H9 (cell line): Measurements from ENCODE around the gene XPNPEP2. TPM values are rescaled to one million over a fixed set of nuclear protein-coding genes. Genes with fewer than 3 reads are reported as not detected.

ENCODE experiments used
- DNase-seq: peaks from one replicate; pipeline ENCODE4 v3.0.0-alpha.2; 2017
- H2AFZ ChIP-seq: one replicate; pipeline ENCODE4 v1.6.1; 2013; ENCODE audit warnings: mild to moderate bottlenecking, low read length, control low read depth, moderate library complexity
- H2AK5ac ChIP-seq: 2 replicates; pipeline ENCODE4 v1.6.1; 2013; ENCODE audit warnings: low read length, control low read depth, mixed read lengths; ENCODE audit not compliant: insufficient read length
- H2BK120ac ChIP-seq: one replicate; pipeline ENCODE4 v1.6.1; 2013; ENCODE audit warnings: low read depth, mild to moderate bottlenecking, low read length, control low read depth, inconsistent platforms; ENCODE audit not compliant: poor library complexity, severe bottlenecking
- H2BK12ac ChIP-seq: 2 replicates; pipeline ENCODE4 v1.6.1; 2013; ENCODE audit warnings: low read length, control low read depth, mixed read lengths, low read depth; ENCODE audit not compliant: insufficient read length
- H2BK15ac ChIP-seq: 2 replicates; pipeline ENCODE4 v1.6.1; 2013; ENCODE audit warnings: low read depth, low read length, control low read depth
- H2BK20ac ChIP-seq: one replicate; pipeline ENCODE4 v1.6.1; 2013; ENCODE audit warnings: low read depth, mild to moderate bottlenecking, low read length, control low read depth, inconsistent platforms; ENCODE audit not compliant: poor library complexity, severe bottlenecking
- H2BK5ac ChIP-seq: 2 replicates; pipeline ENCODE4 v1.6.1; 2013; ENCODE audit warnings: low read length, control low read depth, mixed read lengths; ENCODE audit not compliant: insufficient read length
- H3K14ac ChIP-seq: 2 replicates; pipeline ENCODE4 v1.6.1; 2013; ENCODE audit warnings: low read length, control low read depth; ENCODE audit not compliant: insufficient read depth
- H3K18ac ChIP-seq: 2 replicates; pipeline ENCODE4 v1.6.1; 2013; ENCODE audit warnings: low read depth, mild to moderate bottlenecking, mixed read lengths, low read length, control low read depth; ENCODE audit not compliant: insufficient read length
- H3K23ac ChIP-seq: 2 replicates; pipeline ENCODE4 v1.6.1; 2013; ENCODE audit warnings: low read length, control low read depth, mixed read lengths, low read depth; ENCODE audit not compliant: insufficient read length
- H3K23me2 ChIP-seq: 2 replicates; pipeline ENCODE4 v1.6.1; 2013; ENCODE audit warnings: low read depth, mild to moderate bottlenecking, mixed read lengths, low read length, control low read depth; ENCODE audit not compliant: insufficient read length, poor library complexity, severe bottlenecking
- H3K27ac ChIP-seq: 2 replicates; pipeline ENCODE4 v1.5.1; 2013; ENCODE audit warnings: low read length, control low read depth, mixed read lengths, low read depth; ENCODE audit not compliant: insufficient read length
- H3K27me3 ChIP-seq: 2 replicates; pipeline ENCODE4 v1.6.1; 2013; ENCODE audit warnings: low read length, control low read depth, inconsistent platforms; ENCODE audit not compliant: insufficient read depth
- H3K4ac ChIP-seq: 2 replicates; pipeline ENCODE4 v1.6.1; 2013; ENCODE audit warnings: low read depth, mild to moderate bottlenecking, control low read depth, inconsistent platforms, low read length, moderate library complexity
- H3K4me1 ChIP-seq: 2 replicates; pipeline ENCODE4 v1.6.1; 2013; ENCODE audit warnings: low read length, control low read depth, inconsistent platforms; ENCODE audit not compliant: insufficient read depth
- H3K4me2 ChIP-seq: 2 replicates; pipeline ENCODE4 v1.6.1; 2013; ENCODE audit warnings: low read length, control low read depth, mixed read lengths; ENCODE audit not compliant: insufficient read length, insufficient read depth
- H3K56ac ChIP-seq: 2 replicates; pipeline ENCODE4 v1.6.1; 2013; ENCODE audit warnings: low read depth, mild to moderate bottlenecking, mixed read lengths, low read length, control low read depth; ENCODE audit not compliant: insufficient read length
- H3K79me1 ChIP-seq: 2 replicates; pipeline ENCODE4 v1.6.1; 2013; ENCODE audit warnings: low read depth, mild to moderate bottlenecking, moderate library complexity, low read length, control low read depth, inconsistent platforms; ENCODE audit not compliant: insufficient read depth, poor library complexity, severe bottlenecking
- H3K79me2 ChIP-seq: 2 replicates; pipeline ENCODE4 v1.6.1; 2013; ENCODE audit warnings: low read length, control low read depth, inconsistent platforms; ENCODE audit not compliant: insufficient read depth
- H3K9ac ChIP-seq: 2 replicates; pipeline ENCODE4 v1.6.1; 2013; ENCODE audit warnings: low read length, control low read depth, mixed read lengths; ENCODE audit not compliant: insufficient read length; ENCODE audit errors: extremely low read depth
- H3K9me3 ChIP-seq: one replicate; pipeline ENCODE4 v1.6.1; 2013; ENCODE audit warnings: low read depth, low read length, inconsistent platforms; ENCODE audit not compliant: control insufficient read depth
- H3T11ph ChIP-seq: one replicate; pipeline ENCODE4 v1.6.1; 2013; ENCODE audit warnings: mild to moderate bottlenecking, low read length, control low read depth, inconsistent platforms
- H4K20me1 ChIP-seq: one replicate; pipeline ENCODE4 v1.6.1; 2013; ENCODE audit not compliant: control insufficient read depth, insufficient read length, insufficient read depth
- H4K5ac ChIP-seq: 2 replicates; pipeline ENCODE4 v1.6.1; 2013; ENCODE audit warnings: low read depth, mild to moderate bottlenecking, mixed read lengths, low read length, control low read depth; ENCODE audit not compliant: insufficient read length
- H4K8ac ChIP-seq: replicated peaks from 2 replicates; pipeline ENCODE4 v1.6.1; 2013; ENCODE audit warnings: low read length, control low read depth, mixed read lengths, low read depth; ENCODE audit not compliant: insufficient read length
- H4K91ac ChIP-seq: 2 replicates; pipeline ENCODE4 v1.6.1; 2013; ENCODE audit warnings: low read depth, mild to moderate bottlenecking, moderate library complexity, mixed read lengths, low read length, control low read depth; ENCODE audit not compliant: insufficient read length
- H3K27ac Mint-ChIP-seq, 3 experiments: 2 replicates in 2 of 3; 3 replicates in 1 of 3; pipeline ENCODE4 v1.8.0; 2020 to 2021; ENCODE audit warnings: mixed read lengths in 3 of 3, mild to moderate bottlenecking in 1 of 3, moderate library complexity in 1 of 3
- H3K27me3 Mint-ChIP-seq: 2 replicates; pipeline ENCODE4 v1.8.0; 2021; ENCODE audit warnings: low read depth, mild to moderate bottlenecking, moderate library complexity, mixed read lengths
- H3K36me3 Mint-ChIP-seq, 3 experiments: 2 replicates in 2 of 3; 3 replicates in 1 of 3; pipeline ENCODE4 v1.8.0; 2020 to 2021; ENCODE audit warnings: low read depth in 3 of 3, mixed read lengths in 3 of 3; ENCODE audit not compliant: insufficient read depth in 1 of 3
- H3K4me1 Mint-ChIP-seq, 2 experiments: 2 replicates each; pipeline ENCODE4 v1.8.0; 2020; ENCODE audit warnings: mixed read lengths in 2 of 2
- H3K4me3 Mint-ChIP-seq, 2 experiments: 2 replicates in 1 of 2; 3 replicates in 1 of 2; pipeline ENCODE4 v1.8.0; 2020 to 2021; ENCODE audit warnings: mild to moderate bottlenecking in 2 of 2, mixed read lengths in 2 of 2, moderate library complexity in 1 of 2
- H3K9me3 Mint-ChIP-seq, 2 experiments: 2 replicates in 1 of 2; 3 replicates in 1 of 2; pipeline ENCODE4 v1.8.0; 2020; ENCODE audit warnings: mild to moderate bottlenecking in 2 of 2, mixed read lengths in 2 of 2, moderate library complexity in 1 of 2
- CTCF ChIP-seq: fragments of 200-600 bp; sonication (generic); conservative IDR thresholded peaks from 3 replicates; pipeline ENCODE4 v1.8.0; 2021; ENCODE audit warnings: antibody characterized with exemption, mild to moderate bottlenecking
- WGBS: extraction: QIAGEN DNeasy Blood & Tissue Kit; methylation state at CpG from one replicate; pipeline ENCODE4 v1.1.7; 2013; ENCODE audit warnings: missing lambda C conversion rate, low lambda C conversion rate, mixed read lengths; ENCODE audit not compliant: insufficient read length; ENCODE audit errors: extremely low coverage; 5-methylcytosine and 5-hydroxymethylcytosine counted together
- total RNA-seq: library from RNA; stranded (reverse); gene quantifications from 2 replicates; pipeline ENCODE4 v1.2.1, GENCODE V29; 2021

The XPNPEP2 gene
- total RNA-seq, 1 experiment from 2014 or later, result 0.11 TPM

DNA sequence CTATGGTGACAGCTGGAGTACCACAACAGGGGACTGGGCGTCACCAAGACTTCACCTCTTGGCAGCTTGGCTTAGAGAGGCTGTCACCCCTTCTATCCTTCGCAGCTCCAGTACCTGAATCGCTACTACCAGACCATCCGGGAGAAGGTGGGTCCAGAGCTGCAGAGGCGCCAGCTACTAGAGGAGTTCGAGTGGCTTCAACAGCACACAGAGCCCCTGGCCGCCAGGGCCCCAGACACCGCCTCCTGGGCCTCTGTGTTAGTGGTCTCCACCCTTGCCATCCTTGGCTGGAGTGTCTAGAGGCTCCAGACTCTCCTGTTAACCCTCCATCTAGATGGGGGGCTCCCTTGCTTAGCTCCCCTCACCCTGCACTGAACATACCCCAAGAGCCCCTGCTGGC is 29.4 kb downstream of the XPNPEP2 start:
- no peak overlapping the region for H3K4me3 Mint-ChIP-seq
- no peak overlapping the region for H2BK20ac ChIP-seq
- H3K4me1 ChIP-seq, result peaks cover 4% of the 10 kb centered on the region; the same call in 1 of the 2 replicates
- H3K36me3 Mint-ChIP-seq, result no peaks in the 10 kb centered on the region; a peak in 1 of 7 replicates
- no peak overlapping the region for H3K4me2 ChIP-seq
- no peaks in the 10 kb centered on the region for H4K20me1 ChIP-seq
- no peaks in the 10 kb centered on the region for H3K9me3 ChIP-seq
- no peak for TF ChIP-seq CTCF
- no CpG with 5 or more reads among the region's 8 CpGs for WGBS
- H2BK5ac ChIP-seq, result no peak overlapping the region
- no peaks in the 10 kb centered on the region for H3K79me1 ChIP-seq
- peak overlapping the region in 1 of 3 experiments; percentile 48; a peak in 1 of 7 replicates for H3K27ac Mint-ChIP-seq
- no peaks in the 10 kb centered on the region for H3K27me3 Mint-ChIP-seq
- H3K18ac ChIP-seq, result no peak overlapping the region
- H3K27ac ChIP-seq, result no peak overlapping the region
- H3K23ac ChIP-seq, result no peak overlapping the region
- H3K9me3 Mint-ChIP-seq, result peaks cover 0 to 64% of the 10 kb centered on the region in 2 experiments; a peak in 2 of 5 replicates
- H3K27me3 ChIP-seq, result no peaks in the 10 kb centered on the region
- no peak overlapping the region for H2BK15ac ChIP-seq
- H3K23me2 ChIP-seq, result no peaks in the 10 kb centered on the region
- no peak overlapping the region for H2BK12ac ChIP-seq
- DNase-seq, result no peak
- no peak overlapping the region for H3K14ac ChIP-seq
- H3K56ac ChIP-seq, result no peak overlapping the region
- no peak overlapping the region for H3K4ac ChIP-seq
- H4K5ac ChIP-seq, result no peak overlapping the region
- no peak overlapping the region for H2AFZ ChIP-seq
- no peak overlapping the region for H3K9ac ChIP-seq
- no peak overlapping the region for H4K8ac ChIP-seq
- no peak overlapping the region for H2AK5ac ChIP-seq
- H3K79me2 ChIP-seq, result no peaks in the 10 kb centered on the region
- H3T11ph ChIP-seq, result no peak overlapping the region
- H4K91ac ChIP-seq, result no peak overlapping the region
- H3K4me1 Mint-ChIP-seq, result peaks cover 3 to 4% of the 10 kb centered on the region in 2 experiments; a peak in 1 of 4 replicates
- H2BK120ac ChIP-seq, result no peak overlapping the region
